ENCODE data around the gene GNA15.

The GNA15 gene

GRCh38 chr19:3178973-3179738 lies 43.3 kb downstream of the GNA15 start:
- TF ChIP-seq TAF1 (IDR thresholded peaks at IDR 0.05; ENCODE audit: low read depth, low read length) = no peak
- TF ChIP-seq POLR2AphosphoS5 (IDR thresholded peaks at IDR 0.05; ENCODE audit: low read depth, low read length) = peak; percentile 40; the same call in 1 of the 2 replicates
- FAIRE-seq = peak; percentile 89
- no peak for DNase-seq (ENCODE audit: insufficient read length, low spot score)

- no peak for DNase-seq (ENCODE audit: insufficient read length, low spot score)
- no peak for TF ChIP-seq POLR2AphosphoS5 (IDR thresholded peaks at IDR 0.05; ENCODE audit: low read depth, low read length)
- peak; percentile 32; the same call in 1 of the 2 replicates for TF ChIP-seq TAF1 (IDR thresholded peaks at IDR 0.05; ENCODE audit: low read depth, low read length)
- FAIRE-seq = peak; percentile 73
Observed at GRCh38 chr19:3179739-3180293, 44.0 kb downstream of the GNA15 start.

GRCh38 chr19:3183721-3184641 lies 48.1 kb downstream of the GNA15 start:
- no peak for TF ChIP-seq POLR2A (IDR thresholded peaks at IDR 0.05; ENCODE audit: low read depth, low read length)
- TF ChIP-seq POU2F2 (IDR thresholded peaks at IDR 0.05; ENCODE audit: low read depth, low read length) = no peak
- TF ChIP-seq PAX5 (IDR thresholded peaks at IDR 0.05; ENCODE audit: insufficient read depth, low read length, severe bottlenecking) = no peak
- no peak for TF ChIP-seq POLR2AphosphoS5 (IDR thresholded peaks at IDR 0.05; ENCODE audit: low read depth, low read length)
- TF ChIP-seq SPI1 (IDR thresholded peaks at IDR 0.05; ENCODE audit: low read depth, low read length) = no peak
- no peak for TF ChIP-seq TAF1 (IDR thresholded peaks at IDR 0.05; ENCODE audit: low read depth, low read length)
- no peak for FAIRE-seq
- no peak for DNase-seq (ENCODE audit: insufficient read length, low spot score)

- peak; percentile 75 for FAIRE-seq
- TF ChIP-seq SPI1 (IDR thresholded peaks at IDR 0.05; ENCODE audit: low read depth, low read length) (no peak), POLR2AphosphoS5 (IDR thresholded peaks at IDR 0.05; ENCODE audit: low read depth, low read length) (no peak), POU2F2 (IDR thresholded peaks at IDR 0.05; ENCODE audit: low read depth, low read length) (no peak), POLR2A (IDR thresholded peaks at IDR 0.05; ENCODE audit: low read depth, low read length) (no peak), TAF1 (IDR thresholded peaks at IDR 0.05; ENCODE audit: low read depth, low read length) (no peak), PAX5 (IDR thresholded peaks at IDR 0.05; ENCODE audit: insufficient read depth, low read length, severe bottlenecking) (no peak)
- DNase-seq (ENCODE audit: insufficient read length, low spot score) = no peak
Observed at GRCh38 chr19:3184847-3185460, 49.1 kb downstream of the GNA15 start.

- FAIRE-seq = peak; percentile 99
- TF ChIP-seq PAX5 (IDR thresholded peaks at IDR 0.05; ENCODE audit: insufficient read depth, low read length, severe bottlenecking) (peak; percentile 18), POLR2AphosphoS5 (IDR thresholded peaks at IDR 0.05; ENCODE audit: low read depth, low read length) (no peak; the same call in 1 of the 2 replicates), POU2F2 (IDR thresholded peaks at IDR 0.05; ENCODE audit: low read depth, low read length) (0 out of 2 replicates have a peak, but pooled peaks have one; percentile 29), TAF1 (IDR thresholded peaks at IDR 0.05; ENCODE audit: low read depth, low read length) (peak; percentile 65; the same call in 1 of the 2 replicates), POLR2A (IDR thresholded peaks at IDR 0.05; ENCODE audit: low read depth, low read length) (peak; percentile 21; the same call in 1 of the 2 replicates), SPI1 (IDR thresholded peaks at IDR 0.05; ENCODE audit: low read depth, low read length) (peak; percentile 79)
- peak; percentile 86 for DNase-seq (ENCODE audit: insufficient read length, low spot score)
Observed at GRCh38 chr19:3185461-3186159, 49.8 kb downstream of the GNA15 start, which contains the start of gene NCLN. Gene NCLN, plus strand, starts transcription at chr19:3185930. Its CDS starts 101 bp downstream, at chr19:3186031.

- FAIRE-seq (no peak), DNase-seq (ENCODE audit: insufficient read length, low spot score) (no peak)
- TF ChIP-seq PAX5 (IDR thresholded peaks at IDR 0.05; ENCODE audit: insufficient read depth, low read length, severe bottlenecking) (no peak), POLR2A (IDR thresholded peaks at IDR 0.05; ENCODE audit: low read depth, low read length) (no peak), POU2F2 (IDR thresholded peaks at IDR 0.05; ENCODE audit: low read depth, low read length) (no peak), TAF1 (IDR thresholded peaks at IDR 0.05; ENCODE audit: low read depth, low read length) (no peak), POLR2AphosphoS5 (IDR thresholded peaks at IDR 0.05; ENCODE audit: low read depth, low read length) (no peak), SPI1 (IDR thresholded peaks at IDR 0.05; ENCODE audit: low read depth, low read length) (no peak)
Observed at GRCh38 chr19:3186160-3186688, 50.4 kb downstream of the GNA15 start.

GRCh38 chr19:3186891-3187661 lies 51.2 kb downstream of the GNA15 start:
- DNase-seq (ENCODE audit: insufficient read length, low spot score) (no peak), FAIRE-seq (no peak)
- no peak for TF ChIP-seq POLR2AphosphoS5 (IDR thresholded peaks at IDR 0.05; ENCODE audit: low read depth, low read length)
- no peak for TF ChIP-seq POU2F2 (IDR thresholded peaks at IDR 0.05; ENCODE audit: low read depth, low read length)
- no peak for TF ChIP-seq POLR2A (IDR thresholded peaks at IDR 0.05; ENCODE audit: low read depth, low read length)
- no peak for TF ChIP-seq PAX5 (IDR thresholded peaks at IDR 0.05; ENCODE audit: insufficient read depth, low read length, severe bottlenecking)
- no peak for TF ChIP-seq TAF1 (IDR thresholded peaks at IDR 0.05; ENCODE audit: low read depth, low read length)
- TF ChIP-seq SPI1 (IDR thresholded peaks at IDR 0.05; ENCODE audit: low read depth, low read length) = no peak
